Measurements from ENCODE around the gene CPAMD8. TPM values are rescaled to one million over a fixed set of nuclear protein-coding genes. Genes with fewer than 3 reads are reported as not detected.
"Not testable (repeated sequence)": the region's sequence is repeated elsewhere in the genome, so short reads cannot be mapped to it uniquely, and the experiment has no call there.

The CPAMD8 gene
- total RNA-seq, 1 experiment from 2014 or later = 0.20 TPM

GRCh38 chr19:16996838-16997490 is 29.6 kb downstream of the CPAMD8 start:
- intact Hi-C loops (cut with micrococcal nuclease); CTCF ChIA-PET; DNase-seq (ENCODE audit: low read depth, low spot score); H3K9me3 ChIP-seq (ENCODE audit: control insufficient read depth in 1 of 2, insufficient read depth in 1 of 2, low read depth in 1 of 2, low read length in 2 of 2); H4K20me1 ChIP-seq (ENCODE audit: insufficient read depth); H3K4me2 ChIP-seq (ENCODE audit: low read length); RAD21 ChIA-PET (ENCODE audit: low non-redundant PET in 1 of 2, low total read pairs in 2 of 2, uncharacterized antibody in 2 of 2, unreplicated experiment in 2 of 2); H3K9me2 ChIP-seq (ENCODE audit: insufficient read depth); H3K9ac ChIP-seq (ENCODE audit: low read length); H3K36me3 ChIP-seq (ENCODE audit: control insufficient read depth in 1 of 2, insufficient read depth in 2 of 2, low read length in 2 of 2); BruUV-seq (replicated peaks); H3K79me2 ChIP-seq (ENCODE audit: insufficient read depth, low read length); H2AFZ ChIP-seq (ENCODE audit: low read depth, low read length, poor library complexity, severe bottlenecking); H3K4me3 ChIP-seq (replicated peaks in 1 of 2; ENCODE audit: low read depth in 1 of 2, low read length in 2 of 2); POLR2A ChIA-PET; ATAC-seq; H3K27me3 ChIP-seq (ENCODE audit: insufficient read depth, low read length); H3K27ac ChIP-seq (ENCODE audit: low read depth, low read length); H3K4me1 ChIP-seq (ENCODE audit: control insufficient read depth in 1 of 2, insufficient read depth in 2 of 2, low read length in 2 of 2): not testable (repeated sequence)

- Histone ChIP-seq H3K9me2 (ENCODE audit: insufficient read depth) (no peaks in the 10 kb centered on the region), H3K27me3 (ENCODE audit: insufficient read depth, low read length) (peaks cover 7% of the 10 kb centered on the region; the same call in 1 of the 2 replicates), H3K79me2 (ENCODE audit: insufficient read depth, low read length) (no peaks in the 10 kb centered on the region), H3K4me2 (ENCODE audit: low read length) (no peak overlapping the region), H3K36me3 (ENCODE audit: control insufficient read depth in 1 of 2, insufficient read depth in 2 of 2, low read length in 2 of 2) (no peaks in the 10 kb centered on the region), H3K4me3 (replicated peaks in 1 of 2; ENCODE audit: low read depth in 1 of 2, low read length in 2 of 2) (no peak overlapping the region), H3K4me1 (ENCODE audit: control insufficient read depth in 1 of 2, insufficient read depth in 2 of 2, low read length in 2 of 2) (no peaks in the 10 kb centered on the region), H4K20me1 (ENCODE audit: insufficient read depth) (no peaks in the 10 kb centered on the region), H3K9ac (ENCODE audit: low read length) (no peak overlapping the region), H2AFZ (ENCODE audit: low read depth, low read length, poor library complexity, severe bottlenecking) (no peak overlapping the region), H3K27ac (ENCODE audit: low read depth, low read length) (no peak overlapping the region), H3K9me3 (ENCODE audit: control insufficient read depth in 1 of 2, insufficient read depth in 1 of 2, low read depth in 1 of 2, low read length in 2 of 2) (no peaks in the 10 kb centered on the region)
- intact Hi-C loops (cut with micrococcal nuclease) = no loop called here
- ChIA-PET POLR2A (no interaction called here), CTCF (no interaction called here), RAD21 (ENCODE audit: low non-redundant PET in 1 of 2, low total read pairs in 2 of 2, uncharacterized antibody in 2 of 2, unreplicated experiment in 2 of 2) (no interaction called here)
- ATAC-seq = no peak
- BruUV-seq (replicated peaks) = no TSS peak
- no peak for DNase-seq (ENCODE audit: low read depth, low spot score)
- TF ChIP-seq EZH2 (IDR thresholded peaks at IDR 0.05) (no peak), POLR2A (IDR thresholded peaks at IDR 0.05; ENCODE audit: borderline replicate concordance, extremely low read depth, insufficient read depth, insufficient read length) (no peak)
Observed at GRCh38 chr19:16988661-16989060, 37.9 kb downstream of the CPAMD8 start.

- H3K4me1 ChIP-seq (ENCODE audit: control insufficient read depth in 1 of 2, insufficient read depth in 2 of 2, low read length in 2 of 2) = no peaks in the 10 kb centered on the region
- intact Hi-C loops (cut with micrococcal nuclease) = no loop called here
- H3K27ac ChIP-seq (ENCODE audit: low read depth, low read length) = no peak overlapping the region
- no peaks in the 10 kb centered on the region for H3K9me2 ChIP-seq (ENCODE audit: insufficient read depth)
- no peaks in the 10 kb centered on the region for H4K20me1 ChIP-seq (ENCODE audit: insufficient read depth)
- no TSS peak for BruUV-seq (replicated peaks)
- H3K27me3 ChIP-seq (ENCODE audit: insufficient read depth, low read length) = peaks cover 7% of the 10 kb centered on the region; the same call in 1 of the 2 replicates
- ChIA-PET POLR2A (no interaction called here), CTCF (no interaction called here), RAD21 (ENCODE audit: low non-redundant PET in 1 of 2, low total read pairs in 2 of 2, uncharacterized antibody in 2 of 2, unreplicated experiment in 2 of 2) (no interaction called here)
- no peaks in the 10 kb centered on the region for H3K9me3 ChIP-seq (ENCODE audit: control insufficient read depth in 1 of 2, insufficient read depth in 1 of 2, low read depth in 1 of 2, low read length in 2 of 2)
- no peak overlapping the region for H3K4me3 ChIP-seq (replicated peaks in 1 of 2; ENCODE audit: low read depth in 1 of 2, low read length in 2 of 2)
- H2AFZ ChIP-seq (ENCODE audit: low read depth, low read length, poor library complexity, severe bottlenecking) = no peak overlapping the region
- DNase-seq (ENCODE audit: low read depth, low spot score) (no peak), ATAC-seq (no peak)
- no peak overlapping the region for H3K4me2 ChIP-seq (ENCODE audit: low read length)
- H3K9ac ChIP-seq (ENCODE audit: low read length) = no peak overlapping the region
- no peaks in the 10 kb centered on the region for H3K79me2 ChIP-seq (ENCODE audit: insufficient read depth, low read length)
- no peaks in the 10 kb centered on the region for H3K36me3 ChIP-seq (ENCODE audit: control insufficient read depth in 1 of 2, insufficient read depth in 2 of 2, low read length in 2 of 2)
- TF ChIP-seq ATF3 (IDR thresholded peaks at IDR 0.05) = no peak
- TF ChIP-seq FOSL1 (IDR thresholded peaks at IDR 0.05; ENCODE audit: low read depth) = no peak
- TF ChIP-seq TCF7L2 (IDR thresholded peaks at IDR 0.05; ENCODE audit: borderline replicate concordance, extremely low read depth, insufficient read depth, insufficient read length) = no peak
- TF ChIP-seq YY1 (IDR thresholded peaks at IDR 0.05; ENCODE audit: extremely low read depth, insufficient replicate concordance, low read depth, low read length) = no peak
- no peak for TF ChIP-seq CTCF (IDR thresholded peaks at IDR 0.05 in 2 of 3, conservative IDR thresholded peaks at IDR 0.05 in 1 of 3; ENCODE audit: borderline replicate concordance in 1 of 3, insufficient read depth in 1 of 3, low read depth in 2 of 3, low read length in 2 of 3)
- TF ChIP-seq POLR2AphosphoS5 (IDR thresholded peaks at IDR 0.05; ENCODE audit: low read depth, low read length) = no peak
- no peak for TF ChIP-seq CEBPB (IDR thresholded peaks at IDR 0.05; ENCODE audit: low read depth)
- TF ChIP-seq ZFX (IDR thresholded peaks at IDR 0.05) = no peak
Observed at GRCh38 chr19:16985403-16985802, 41.2 kb downstream of the CPAMD8 start.
